ENCODE data around the gene PDLIM1. TPM values are rescaled to one million over a fixed set of nuclear protein-coding genes. Genes with fewer than 3 reads are reported as not detected.
A peak's percentile ranks its signal among the peaks of the same experiment; 100 is the strongest.

PDLIM1 gene
- total and polyA plus RNA-seq, 4 donors: 159 to 273 (median 237) TPM

DNA sequence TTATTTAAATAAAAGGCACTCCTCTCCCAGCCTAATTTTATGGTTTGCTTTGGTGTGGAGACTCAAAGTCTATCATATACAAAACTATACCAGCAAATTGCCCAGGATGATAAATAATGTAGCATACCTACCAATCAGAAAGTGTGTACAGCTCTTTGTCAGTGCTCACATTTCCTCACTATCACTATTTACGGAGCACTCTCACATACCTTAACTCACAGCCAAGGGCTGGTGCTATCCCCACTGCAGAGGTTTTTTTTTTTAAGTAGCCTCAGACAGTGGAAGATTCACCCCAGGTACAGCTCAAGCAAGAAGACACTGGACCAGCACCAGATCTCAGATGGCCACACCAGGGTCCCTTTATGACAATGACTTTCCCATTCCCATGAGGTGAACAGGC, 2.5 kb downstream of the PDLIM1 start:
- ATAC-seq (ENCODE audit: low FRiP score): no peak
- intact Hi-C loops (cut with DNase I): loop anchor here (5.0 kb wide), 1 partner anchor 41 kb away; no protein-coding TSS in a partner anchor
- 8 to 16% methylated on average over 1 of the region's 1 CpG for WGBS, 2 donors

DNA sequence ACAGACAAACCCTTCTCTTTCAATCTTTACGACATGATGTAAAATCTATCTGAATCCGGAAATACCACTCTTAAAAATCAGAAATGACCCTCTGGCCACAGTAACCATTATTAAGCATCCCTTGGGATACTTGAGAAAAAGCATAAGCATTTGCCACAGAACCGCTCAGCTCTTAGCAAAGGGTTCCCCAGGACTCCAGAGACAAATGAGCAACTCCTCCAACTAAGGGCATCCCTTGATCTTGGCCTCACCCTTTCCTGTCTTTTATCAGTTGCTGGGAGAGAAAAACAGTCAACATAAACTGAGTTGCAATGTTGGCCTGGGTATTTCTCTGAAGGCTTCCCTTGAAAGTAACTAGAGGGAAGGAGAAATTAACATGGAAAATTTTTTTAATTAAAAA, 3.5 kb downstream of the PDLIM1 start:
- Histone ChIP-seq H3K4me3 (ENCODE audit: low read length in 2 of 2) (no peak overlapping the region), H3K27ac (ENCODE audit: low read depth in 1 of 2, low read length in 2 of 2) (peak overlapping the region; percentile 0 to 37), H3K36me3 (ENCODE audit: control insufficient read depth in 1 of 2, insufficient read depth in 2 of 2, low read length in 1 of 2) (no peaks in the 10 kb centered on the region), H3K4me1 (ENCODE audit: control insufficient read depth in 1 of 2, insufficient read depth in 2 of 2, low read length in 2 of 2) (peaks cover 0 to 4% of the 10 kb centered on the region in 2 donors), H3K27me3 (ENCODE audit: control insufficient read depth in 1 of 2, insufficient read depth in 2 of 2, low read length in 1 of 2) (no peaks in the 10 kb centered on the region), H3K9me3 (ENCODE audit: control insufficient read depth, low read length) (no peaks in the 10 kb centered on the region)
- ATAC-seq (ENCODE audit: low FRiP score) (no peak), DNase-seq (no peak)
- intact Hi-C loops (cut with DNase I): loop anchor here (5.0 kb wide), 1 partner anchor 40 kb away; no protein-coding TSS in a partner anchor
- 14 to 16% methylated on average over 3 of the region's 3 CpGs for WGBS, 2 donors

More for the DNA sequence above, 2.5 kb downstream of the PDLIM1 start:
- Histone ChIP-seq H3K9me3 (ENCODE audit: control insufficient read depth, low read length) (no peaks in the 10 kb centered on the region), H3K4me3 (ENCODE audit: low read length in 2 of 2) (peak overlapping the region in 1 of 2 donors; percentile 85), H3K36me3 (ENCODE audit: control insufficient read depth in 1 of 2, insufficient read depth in 2 of 2, low read length in 1 of 2) (no peaks in the 10 kb centered on the region), H3K27me3 (ENCODE audit: control insufficient read depth in 1 of 2, insufficient read depth in 2 of 2, low read length in 1 of 2) (no peaks in the 10 kb centered on the region), H3K27ac (ENCODE audit: low read depth in 1 of 2, low read length in 2 of 2) (peak overlapping the region in 1 of 2 donors; percentile 38), H3K4me1 (ENCODE audit: control insufficient read depth in 1 of 2, insufficient read depth in 2 of 2, low read length in 2 of 2) (peaks cover 0 to 4% of the 10 kb centered on the region in 2 donors)
- no peak for DNase-seq

- DNase-seq (no peak), ATAC-seq (ENCODE audit: low FRiP score) (no peak)
- Histone ChIP-seq H3K27ac (ENCODE audit: low read depth in 1 of 2, low read length in 2 of 2) (peak overlapping the region in 1 of 2 donors; percentile 39), H3K36me3 (ENCODE audit: control insufficient read depth in 1 of 2, insufficient read depth in 2 of 2, low read length in 1 of 2) (no peaks in the 10 kb centered on the region), H3K9me3 (ENCODE audit: control insufficient read depth, low read length) (no peaks in the 10 kb centered on the region), H3K4me3 (ENCODE audit: low read length in 2 of 2) (no peak overlapping the region), H3K4me1 (ENCODE audit: control insufficient read depth in 1 of 2, insufficient read depth in 2 of 2, low read length in 2 of 2) (peaks cover 0 to 4% of the 10 kb centered on the region in 2 donors), H3K27me3 (ENCODE audit: control insufficient read depth in 1 of 2, insufficient read depth in 2 of 2, low read length in 1 of 2) (no peaks in the 10 kb centered on the region)
- intact Hi-C loops (cut with DNase I): loop anchor here (5.0 kb wide), 1 partner anchor 39 kb away; no protein-coding TSS in a partner anchor
- whole genome bisulfite sequencing, 2 donors: 3 to 15% methylated on average over 1 of the region's 1 CpG
Observed at GRCh38 chr10:95286707-95287106, 4.1 kb downstream of the PDLIM1 start.

DNA sequence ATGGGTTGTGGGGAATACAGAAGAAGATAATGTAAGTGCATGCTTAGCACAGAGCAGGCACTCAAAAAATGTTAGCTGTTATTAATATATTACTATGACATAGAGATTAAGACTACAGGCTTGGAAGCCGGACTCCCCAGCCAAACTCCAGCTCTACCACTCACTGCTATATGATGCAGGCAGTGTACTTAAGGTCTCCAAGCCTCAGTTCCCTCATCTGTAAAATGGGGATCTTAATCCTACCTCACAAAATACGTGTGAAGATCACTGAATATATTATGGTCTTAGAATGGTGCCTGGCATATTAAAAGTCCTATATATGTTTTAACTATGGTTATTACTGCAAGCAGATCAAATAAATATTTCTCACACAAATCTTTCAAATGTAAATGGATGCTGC, 5.2 kb downstream of the PDLIM1 start:
- H3K27ac ChIP-seq (ENCODE audit: low read depth in 1 of 2, low read length in 2 of 2): no peak overlapping the region
- no peak overlapping the region for H3K4me3 ChIP-seq (ENCODE audit: low read length in 2 of 2)
- H3K36me3 ChIP-seq (ENCODE audit: control insufficient read depth in 1 of 2, insufficient read depth in 2 of 2, low read length in 1 of 2): no peaks in the 10 kb centered on the region
- no peaks in the 10 kb centered on the region for H3K27me3 ChIP-seq (ENCODE audit: control insufficient read depth in 1 of 2, insufficient read depth in 2 of 2, low read length in 1 of 2)
- peaks cover 2 to 8% of the 10 kb centered on the region in 2 donors for H3K4me1 ChIP-seq (ENCODE audit: control insufficient read depth in 1 of 2, insufficient read depth in 2 of 2, low read length in 2 of 2)
- 59 to 67% methylated on average over 2 of the region's 2 CpGs for WGBS, 2 donors
- intact Hi-C loops (cut with DNase I): loop anchor here (5.0 kb wide), 1 partner anchor 38 kb away; no protein-coding TSS in a partner anchor
- no peak for DNase-seq
- no peak for ATAC-seq (ENCODE audit: low FRiP score)
- no peaks in the 10 kb centered on the region for H3K9me3 ChIP-seq (ENCODE audit: control insufficient read depth, low read length)

DNA sequence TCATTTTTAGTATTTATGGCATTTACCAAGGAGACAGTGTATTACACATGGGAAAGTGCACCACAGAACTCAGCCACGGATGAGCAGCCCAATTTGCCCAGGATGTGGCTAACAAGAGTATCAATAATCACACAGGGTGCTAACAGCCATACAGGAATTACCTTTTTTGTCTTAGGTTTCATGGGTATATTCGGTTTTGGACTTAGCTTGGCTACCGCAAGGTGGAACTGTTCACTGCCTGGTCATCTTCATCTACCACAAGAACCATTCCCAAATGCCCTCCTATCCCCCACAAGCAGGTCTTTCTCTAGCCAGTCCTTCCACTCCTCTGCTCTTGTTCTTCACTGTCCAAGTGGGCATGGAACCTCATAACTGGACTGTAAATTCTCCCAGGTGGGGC, 6.0 kb downstream of the PDLIM1 start:
- Histone ChIP-seq H3K27me3 (ENCODE audit: control insufficient read depth in 1 of 2, insufficient read depth in 2 of 2, low read length in 1 of 2) (no peaks in the 10 kb centered on the region), H3K36me3 (ENCODE audit: control insufficient read depth in 1 of 2, insufficient read depth in 2 of 2, low read length in 1 of 2) (no peaks in the 10 kb centered on the region), H3K9me3 (ENCODE audit: control insufficient read depth, low read length) (no peaks in the 10 kb centered on the region), H3K4me3 (ENCODE audit: low read length in 2 of 2) (no peak overlapping the region), H3K4me1 (ENCODE audit: control insufficient read depth in 1 of 2, insufficient read depth in 2 of 2, low read length in 2 of 2) (peaks cover 2 to 10% of the 10 kb centered on the region in 2 donors), H3K27ac (ENCODE audit: low read depth in 1 of 2, low read length in 2 of 2) (peak overlapping the region in 1 of 2 donors; percentile 7)
- ATAC-seq (ENCODE audit: low FRiP score): no peak
- intact Hi-C loops (cut with DNase I): loop anchor here (5.0 kb wide), 1 partner anchor 38 kb away; no protein-coding TSS in a partner anchor
- WGBS, 2 donors: 69 to 77% methylated on average over 3 of the region's 3 CpGs
- DNase-seq: no peak

DNA sequence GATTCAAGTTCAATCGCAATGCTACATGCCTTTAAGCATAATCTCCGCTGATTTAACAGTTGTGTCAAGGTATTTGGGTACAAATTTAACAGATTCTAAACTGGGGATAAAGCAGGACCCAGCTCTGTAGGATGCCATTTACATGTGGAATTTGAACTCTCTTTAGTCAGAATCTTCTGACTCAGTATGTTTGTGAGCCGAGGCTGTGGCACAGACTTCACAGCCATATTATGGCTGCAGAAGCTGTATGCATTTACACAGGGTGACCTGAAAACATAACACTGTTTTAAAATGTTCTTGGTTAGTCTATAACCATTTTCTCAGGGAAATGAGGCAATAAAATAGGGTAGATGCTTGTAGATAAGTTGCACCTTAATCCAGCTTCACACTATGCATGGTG, 8.7 kb downstream of the PDLIM1 start:
- ATAC-seq (ENCODE audit: low FRiP score) (no peak), DNase-seq (no peak)
- Histone ChIP-seq H3K36me3 (ENCODE audit: control insufficient read depth in 1 of 2, insufficient read depth in 2 of 2, low read length in 1 of 2) (no peaks in the 10 kb centered on the region), H3K27me3 (ENCODE audit: control insufficient read depth in 1 of 2, insufficient read depth in 2 of 2, low read length in 1 of 2) (no peaks in the 10 kb centered on the region), H3K9me3 (ENCODE audit: control insufficient read depth, low read length) (no peaks in the 10 kb centered on the region), H3K4me3 (ENCODE audit: low read length in 2 of 2) (no peak overlapping the region), H3K4me1 (ENCODE audit: control insufficient read depth in 1 of 2, insufficient read depth in 2 of 2, low read length in 2 of 2) (peaks cover 6% of the 10 kb centered on the region in 2 donors), H3K27ac (ENCODE audit: low read depth in 1 of 2, low read length in 2 of 2) (no peak overlapping the region)
- 65 to 71% methylated on average over 3 of the region's 3 CpGs for WGBS, 2 donors
- intact Hi-C loops (cut with DNase I): no loop called here

DNA sequence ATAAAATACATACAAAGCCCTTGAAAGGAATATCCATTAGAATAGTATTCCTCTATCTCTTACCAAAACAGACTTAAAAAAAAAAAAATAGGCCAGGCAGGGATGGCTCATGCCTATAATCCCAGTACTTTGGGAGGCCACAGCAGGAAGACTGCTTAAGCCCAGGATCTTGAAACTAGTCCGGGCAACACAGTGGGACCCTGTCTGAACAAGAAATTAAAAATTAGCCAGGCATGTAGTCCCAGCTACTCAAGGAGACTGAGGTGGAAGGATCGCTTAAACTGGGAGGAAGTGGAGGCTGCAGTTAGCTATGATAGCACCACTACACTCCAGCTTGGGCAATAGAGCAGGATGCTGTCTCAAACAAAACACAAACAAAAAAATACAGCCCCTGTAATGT, 9.6 kb downstream of the PDLIM1 start:
- 93 to 96% methylated on average over 2 of the region's 2 CpGs for WGBS, 2 donors
- no peak for DNase-seq
- H3K4me1 ChIP-seq (ENCODE audit: control insufficient read depth in 1 of 2, insufficient read depth in 2 of 2, low read length in 2 of 2): peaks cover 6 to 9% of the 10 kb centered on the region in 2 donors

GRCh38 chr10:95280637-95281036, 10.2 kb downstream of the PDLIM1 start:
- DNase-seq (no peak), ATAC-seq (ENCODE audit: low FRiP score) (no peak)
- Histone ChIP-seq H3K27ac (ENCODE audit: low read depth in 1 of 2, low read length in 2 of 2) (peak overlapping the region; percentile 70 to 71), H3K4me3 (ENCODE audit: low read length in 2 of 2) (no peak overlapping the region), H3K27me3 (ENCODE audit: control insufficient read depth in 1 of 2, insufficient read depth in 2 of 2, low read length in 1 of 2) (no peaks in the 10 kb centered on the region), H3K4me1 (ENCODE audit: control insufficient read depth in 1 of 2, insufficient read depth in 2 of 2, low read length in 2 of 2) (peaks cover 6 to 9% of the 10 kb centered on the region in 2 donors), H3K9me3 (ENCODE audit: control insufficient read depth, low read length) (no peaks in the 10 kb centered on the region), H3K36me3 (ENCODE audit: control insufficient read depth in 1 of 2, insufficient read depth in 2 of 2, low read length in 1 of 2) (no peaks in the 10 kb centered on the region)
- intact Hi-C loops (cut with DNase I): no loop called here
- 10 to 15% methylated on average over 2 of the region's 2 CpGs for WGBS, 2 donors

More for the DNA sequence above, 9.6 kb downstream of the PDLIM1 start:
- H3K4me3 ChIP-seq (ENCODE audit: low read length in 2 of 2): no peak overlapping the region
- intact Hi-C loops (cut with DNase I): no loop called here
- no peak for ATAC-seq (ENCODE audit: low FRiP score)
- H3K27ac ChIP-seq (ENCODE audit: low read depth in 1 of 2, low read length in 2 of 2): peak overlapping the region in 1 of 2 donors; percentile 36
- no peaks in the 10 kb centered on the region for H3K36me3 ChIP-seq (ENCODE audit: control insufficient read depth in 1 of 2, insufficient read depth in 2 of 2, low read length in 1 of 2)
- no peaks in the 10 kb centered on the region for H3K9me3 ChIP-seq (ENCODE audit: control insufficient read depth, low read length)
- no peaks in the 10 kb centered on the region for H3K27me3 ChIP-seq (ENCODE audit: control insufficient read depth in 1 of 2, insufficient read depth in 2 of 2, low read length in 1 of 2)

DNA sequence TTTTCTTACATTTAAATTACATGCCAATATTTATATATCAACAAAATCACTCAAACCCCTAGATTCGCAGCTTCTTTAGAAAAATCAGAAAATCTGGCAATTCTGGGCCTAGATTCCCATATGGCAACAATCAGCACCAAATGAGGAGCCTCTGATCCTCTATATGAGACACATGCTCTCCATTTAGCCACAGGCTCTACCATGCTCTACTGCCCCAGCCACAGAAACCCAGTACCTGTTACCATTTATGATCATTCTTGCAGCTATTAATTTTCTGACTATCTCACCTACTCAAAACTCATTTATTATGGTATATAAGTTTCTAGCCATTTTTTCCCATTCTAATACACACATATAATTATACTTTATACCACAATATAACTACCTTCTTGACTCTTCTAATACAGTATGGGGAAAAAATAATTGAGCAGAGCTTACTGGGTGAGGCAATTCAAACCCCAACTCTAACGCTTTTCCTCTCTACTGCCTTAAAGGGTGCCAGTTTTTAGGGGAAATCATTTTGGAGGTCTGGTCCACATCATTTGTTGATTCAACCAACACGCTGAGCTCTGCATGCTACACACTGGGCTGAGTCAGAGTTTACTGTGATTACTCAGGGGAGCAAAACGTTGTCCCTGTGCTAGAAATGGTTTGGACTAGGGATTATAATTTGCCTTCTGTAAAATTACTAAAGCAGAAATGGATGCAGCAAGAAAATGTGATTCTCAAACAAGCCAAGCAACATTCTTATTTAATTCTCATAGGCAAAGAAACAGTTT, 11.6 kb downstream of the PDLIM1 start:
- Histone ChIP-seq H3K9me3 (ENCODE audit: control insufficient read depth, low read length) (no peaks in the 10 kb centered on the region), H3K4me1 (ENCODE audit: control insufficient read depth in 1 of 2, insufficient read depth in 2 of 2, low read length in 2 of 2) (peaks cover 6 to 9% of the 10 kb centered on the region in 2 donors), H3K4me3 (ENCODE audit: low read length in 2 of 2) (no peak overlapping the region), H3K27ac (ENCODE audit: low read depth in 1 of 2, low read length in 2 of 2) (peak overlapping the region in 1 of 2 donors; percentile 68), H3K27me3 (ENCODE audit: control insufficient read depth in 1 of 2, insufficient read depth in 2 of 2, low read length in 1 of 2) (no peaks in the 10 kb centered on the region), H3K36me3 (ENCODE audit: control insufficient read depth in 1 of 2, insufficient read depth in 2 of 2, low read length in 1 of 2) (no peaks in the 10 kb centered on the region)
- peak; percentile 45 for ATAC-seq (ENCODE audit: low FRiP score)
- no peak for DNase-seq
- 21 to 22% methylated on average over 4 of the region's 4 CpGs for WGBS, 2 donors
- intact Hi-C loops (cut with DNase I): no loop called here
